Measurements from ENCODE around the gene EXOC3L4. TPM values are rescaled to one million over a fixed set of nuclear protein-coding genes. Genes with fewer than 3 reads are reported as not detected.
"Not testable (repeated sequence)": the region's sequence is repeated elsewhere in the genome, so short reads cannot be mapped to it uniquely, and the experiment has no call there.

Gene EXOC3L4
- total RNA-seq, 4 donors from 2014 or later, result 0.64 to 0.75 TPM; not detected in 2

DNA sequence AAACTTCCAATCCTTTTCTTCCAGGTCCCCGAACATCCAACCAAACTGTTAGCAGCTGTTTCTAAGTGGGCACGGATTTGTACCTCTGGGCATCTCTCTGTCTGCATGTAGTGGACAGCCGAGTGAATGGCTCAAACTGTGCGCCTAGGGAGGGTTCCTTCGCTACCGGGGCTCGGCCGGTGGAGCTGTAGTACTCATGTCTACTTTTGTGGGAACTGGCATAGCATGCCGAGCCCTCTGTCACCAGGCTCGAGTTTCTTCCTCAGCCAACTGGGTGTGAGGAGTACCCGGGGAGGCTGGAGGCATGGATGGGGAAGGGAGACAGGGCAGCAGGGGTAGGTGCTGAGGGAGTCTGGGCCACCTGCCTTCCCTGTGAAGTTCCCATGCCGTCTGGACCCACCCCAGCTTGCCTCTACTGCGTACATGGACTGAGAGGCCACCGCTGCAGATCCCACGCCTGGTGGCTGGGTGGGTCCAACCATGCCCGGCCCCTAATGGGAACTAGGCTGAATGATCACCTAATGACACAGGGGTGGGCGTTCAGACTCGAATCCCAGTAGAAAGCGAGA lies 51.7 kb downstream of the EXOC3L4 start:
- TF ChIP-seq CTCF (IDR thresholded peaks at IDR 0.05) (no peak), POLR2A (IDR thresholded peaks at IDR 0.05) (no peak)
- WGBS, 2 donors, result 85 to 92% methylated on average over 19 of the region's 19 CpGs
- DNase-seq (ENCODE audit: low spot score in 2 of 2), result no peak
- no peak overlapping the region for H3K4me3 ChIP-seq (ENCODE audit: low read depth, poor library complexity, severe bottlenecking)
- intact Hi-C loops (cut with DNase I; ENCODE audit: low total_unique reads), result no loop called here

DNA sequence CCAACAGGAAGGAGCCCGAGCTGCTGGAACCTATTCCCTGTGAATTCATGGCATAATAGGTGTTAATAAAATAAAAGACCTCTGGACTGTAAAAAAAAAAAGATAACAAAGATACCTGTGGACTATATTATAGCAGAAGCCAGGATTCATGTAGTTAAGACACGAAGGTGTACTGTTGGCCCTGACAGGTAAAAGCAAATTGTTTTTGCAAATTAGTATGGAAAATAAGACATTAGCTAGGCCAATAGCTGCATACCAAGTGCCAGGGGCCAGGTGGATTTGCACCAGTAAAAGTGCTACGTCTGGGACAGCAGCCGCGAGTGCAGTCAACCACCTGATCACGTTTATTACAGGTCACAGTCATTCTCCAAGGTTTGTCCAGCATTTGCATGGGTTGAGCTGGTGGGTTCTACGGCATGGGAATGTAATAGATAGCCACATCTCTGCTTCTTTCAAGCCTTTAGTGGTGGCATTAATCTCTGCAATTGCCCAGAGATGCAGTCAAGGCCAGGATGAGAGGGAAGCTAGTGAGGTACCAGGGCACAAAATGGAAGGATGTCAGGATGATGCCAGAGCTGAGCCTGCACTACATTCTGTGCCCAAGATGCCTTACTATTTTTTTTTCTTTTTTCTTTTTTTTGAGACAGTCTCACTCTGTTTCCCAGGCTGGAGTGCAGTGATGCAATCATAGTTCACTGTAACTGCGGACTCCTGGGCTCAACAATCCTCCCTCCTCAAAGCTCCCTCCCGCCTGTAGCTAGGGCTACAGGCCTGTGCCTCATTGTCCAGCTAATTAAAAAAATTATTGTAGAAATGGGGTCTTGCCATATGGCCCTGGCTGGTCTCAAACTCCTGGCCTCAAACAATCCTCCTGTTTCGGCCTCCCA lies 55.1 kb downstream of the EXOC3L4 start:
- intact Hi-C loops (cut with DNase I; ENCODE audit: low total_unique reads), result no loop called here
- WGBS, 2 donors, result 81 to 86% methylated on average over 10 of the region's 10 CpGs
- no peak overlapping the region for H3K4me3 ChIP-seq (ENCODE audit: low read depth, poor library complexity, severe bottlenecking)
- no peak for TF ChIP-seq POLR2A (IDR thresholded peaks at IDR 0.05)
- TF ChIP-seq CTCF (IDR thresholded peaks at IDR 0.05), result no peak
- no peak for DNase-seq (ENCODE audit: low spot score in 2 of 2)

DNA sequence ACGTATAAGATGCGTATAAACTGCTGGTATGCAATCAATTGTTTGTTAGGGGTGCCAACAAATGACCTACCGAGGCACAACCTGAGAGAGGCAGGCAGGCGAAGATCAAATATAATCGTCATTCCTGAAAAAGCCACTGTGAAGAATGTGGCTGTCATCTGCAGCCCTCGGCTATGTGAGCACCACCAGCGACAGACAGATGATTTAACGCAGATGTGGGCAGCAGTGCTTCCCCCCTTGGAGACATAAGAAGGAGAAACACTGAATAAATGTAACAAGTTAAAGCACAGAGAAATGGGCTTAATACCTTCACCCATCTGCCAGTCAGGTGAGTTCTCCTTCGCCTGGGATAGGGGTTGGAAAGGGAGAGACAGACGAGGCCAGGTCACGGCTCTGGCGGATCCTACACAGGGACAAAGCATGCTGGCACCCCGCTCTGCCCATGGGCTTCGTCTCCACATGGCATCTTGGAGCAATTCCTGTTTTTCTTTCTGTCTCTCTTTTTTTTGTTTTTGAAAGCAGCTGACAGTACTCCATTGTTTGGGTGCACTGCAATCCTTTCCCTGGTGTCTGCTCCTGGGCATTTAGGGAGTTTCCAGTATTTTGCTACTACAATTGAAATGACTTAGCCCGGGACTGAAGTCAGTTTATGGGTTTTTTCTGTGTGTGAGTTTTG lies 56.9 kb downstream of the EXOC3L4 start:
- no peak for DNase-seq (ENCODE audit: low spot score in 2 of 2)
- TF ChIP-seq POLR2A (IDR thresholded peaks at IDR 0.05) (no peak), CTCF (IDR thresholded peaks at IDR 0.05) (no peak)
- 49 to 54% methylated on average over 15 of the region's 15 CpGs for WGBS, 2 donors

DNA sequence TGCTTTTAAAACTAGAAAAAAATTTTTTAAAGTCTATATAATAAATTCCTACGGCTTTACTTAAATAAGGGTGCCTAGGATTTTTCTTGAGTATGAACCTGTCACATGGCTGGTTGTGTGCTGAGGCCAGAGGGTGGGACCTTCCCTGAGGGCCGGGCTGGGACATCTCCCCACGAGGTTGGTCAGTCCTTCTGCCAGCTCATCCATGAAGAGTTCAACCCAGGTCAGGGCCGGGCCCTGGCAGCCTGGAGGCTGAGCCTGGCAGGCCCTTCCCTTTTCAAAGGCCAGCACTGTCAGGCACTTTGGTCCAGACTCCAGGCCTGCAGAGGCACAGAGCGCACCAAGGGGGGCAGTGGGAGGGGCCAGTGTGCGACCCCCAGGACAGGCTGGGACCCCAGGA lies 60.5 kb downstream of the EXOC3L4 start:
- intact Hi-C loops (cut with DNase I; ENCODE audit: low total_unique reads), result loop anchor here (5.0 kb wide), 1 partner anchor 1483 kb away; no protein-coding TSS in a partner anchor
- peak; percentile 80 to 95 for DNase-seq (ENCODE audit: low spot score in 2 of 2)
- H3K4me3 ChIP-seq (ENCODE audit: low read depth, poor library complexity, severe bottlenecking), result no peak overlapping the region
- WGBS, 2 donors, result 19 to 36% methylated on average over 4 to 6 of the region's 6 CpGs
- no peak for TF ChIP-seq CTCF (IDR thresholded peaks at IDR 0.05)
- no peak for TF ChIP-seq POLR2A (IDR thresholded peaks at IDR 0.05)

More for the DNA sequence above, 56.9 kb downstream of the EXOC3L4 start:
- intact Hi-C loops (cut with DNase I; ENCODE audit: low total_unique reads), result no loop called here
- no peak overlapping the region for H3K4me3 ChIP-seq (ENCODE audit: low read depth, poor library complexity, severe bottlenecking)

- not testable (repeated sequence) for DNase-seq (ENCODE audit: low spot score in 2 of 2); H3K4me3 ChIP-seq (ENCODE audit: low read depth, poor library complexity, severe bottlenecking)
- WGBS, 2 donors, result 76 to 94% methylated on average over 3 to 7 of the region's 12 CpGs
- intact Hi-C loops (cut with DNase I; ENCODE audit: low total_unique reads), result loop anchor here (5.0 kb wide), 1 partner anchor 1483 kb away; no protein-coding TSS in a partner anchor
Observed at GRCh38 chr14:103155416-103155815, 60.9 kb downstream of the EXOC3L4 start.

Measured in lower leg skin (tissue), 4 donors.